GM10266 (cell line): ENCODE results near the gene OTOG.

Source experiments
- DNase-seq: peaks from one replicate; pipeline ENCODE4 v3.0.0; 2012; ENCODE audit errors: extremely low spot score
- CTCF ChIP-seq: IDR thresholded peaks from 2 replicates; pipeline ENCODE4 v1.5.1; 2012; ENCODE audit warnings: mild to moderate bottlenecking, low read depth; ENCODE audit not compliant: control insufficient read depth, insufficient read depth; ENCODE audit errors: missing control alignments

OTOG gene

DNA sequence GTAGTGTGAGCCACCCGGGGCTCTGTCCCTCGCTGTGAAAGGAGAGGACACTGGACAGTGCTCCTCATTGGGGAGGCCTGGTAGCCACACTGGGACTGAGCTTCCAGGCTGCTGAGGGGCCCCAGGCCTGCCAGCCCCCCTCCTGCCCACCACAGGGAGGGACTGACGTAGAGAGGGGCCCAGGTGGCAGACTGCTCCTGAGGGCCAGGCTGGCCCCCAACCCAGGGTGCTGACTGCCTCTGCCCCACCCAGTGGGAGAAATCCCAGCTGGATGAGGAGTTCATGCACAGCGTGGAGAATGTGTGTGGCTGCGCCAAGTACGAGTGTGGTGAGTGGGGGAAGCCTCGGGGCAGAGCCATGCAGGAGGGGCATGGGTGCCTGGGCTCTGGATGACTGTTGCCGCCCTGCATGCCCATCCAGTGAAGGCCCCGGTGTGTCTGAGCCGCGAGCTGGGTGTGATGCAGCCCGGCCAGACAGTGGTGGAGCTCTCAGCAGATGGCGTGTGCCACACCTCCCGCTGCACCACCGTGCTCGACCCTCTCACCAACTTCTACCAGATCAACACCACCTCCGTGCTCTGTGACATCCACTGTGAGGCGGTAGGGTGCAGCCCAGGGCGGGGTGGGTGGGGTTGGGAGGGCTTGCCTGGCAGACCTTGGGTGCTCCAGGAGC lies 93.6 kb downstream of the OTOG start:
- peak; percentile 2 for DNase-seq
- TF ChIP-seq CTCF: no peak

- peak; percentile 1 for DNase-seq
Observed at GRCh38 chr11:17641792-17642350, 94.8 kb downstream of the OTOG start.

GRCh38 chr11:17642370-17642769 lies 95.3 kb downstream of the OTOG start:
- no peak for TF ChIP-seq CTCF
- DNase-seq: peak; percentile 1

More at GRCh38 chr11:17641792-17642350, 94.8 kb downstream of the OTOG start:
- TF ChIP-seq CTCF: no peak

- TF ChIP-seq CTCF: no peak
Observed at GRCh38 chr11:17642980-17643379, 95.9 kb downstream of the OTOG start.

DNA sequence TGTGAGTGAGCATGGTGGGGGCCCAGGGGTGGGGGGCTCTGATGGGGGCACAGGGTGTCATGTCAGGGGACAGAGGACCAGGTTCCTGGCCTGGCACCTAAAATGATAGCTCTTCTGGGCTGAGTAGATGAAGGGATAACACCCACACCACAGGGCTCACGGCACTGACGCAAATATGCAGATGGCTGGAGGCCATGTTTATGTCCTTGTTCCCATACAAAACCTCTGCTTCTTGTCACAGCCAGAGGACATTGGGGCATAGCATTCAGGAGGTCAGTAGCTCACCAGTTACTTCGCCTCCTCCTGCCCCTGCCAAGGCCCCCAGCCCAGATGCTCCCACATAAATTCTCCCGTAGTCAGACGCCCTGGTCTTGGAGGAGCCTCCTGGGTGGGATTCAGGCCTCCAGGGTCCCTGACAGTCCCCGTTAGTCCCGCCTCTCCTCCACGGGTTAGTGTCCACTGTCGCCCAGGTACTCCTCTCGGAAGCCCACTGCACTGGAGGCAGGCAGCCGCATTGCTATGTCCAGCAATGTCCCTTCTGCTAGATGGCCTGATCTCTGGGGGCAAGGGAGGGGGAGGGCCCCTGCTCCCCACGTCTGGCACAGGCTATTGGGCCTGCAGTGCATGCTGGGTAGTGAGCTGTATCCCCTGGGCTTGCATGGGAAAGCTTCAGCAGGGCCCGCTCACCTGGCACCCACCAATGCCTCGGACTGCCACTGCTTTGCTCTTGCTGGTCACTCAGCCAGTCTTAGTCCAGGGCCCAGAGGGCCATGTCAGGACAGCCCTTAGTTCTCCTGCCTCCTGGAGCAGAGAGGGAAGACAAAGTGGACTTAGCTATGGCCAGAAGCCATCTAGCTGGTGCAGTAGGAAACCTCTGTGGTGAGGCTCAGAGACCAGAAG lies 96.7 kb downstream of the OTOG start:
- peak; percentile 4 for DNase-seq
- TF ChIP-seq CTCF: no peak

More at GRCh38 chr11:17642980-17643379, 95.9 kb downstream of the OTOG start:
- no peak for DNase-seq

GRCh38 chr11:17645190-17645970 lies 98.3 kb downstream of the OTOG start:
- peak; percentile 2 for DNase-seq
- TF ChIP-seq CTCF: no peak
